B cell (primary cell): ENCODE measurements around the gene NPW. TPM values are rescaled to one million over a fixed set of nuclear protein-coding genes. Genes with fewer than 3 reads are reported as not detected.

ENCODE experiments used
- ATAC-seq: fragments of 200-7000 bp; cut with Tn5 transposase; one replicate; pipeline ENCODE4 v1.10.0; 2021; ENCODE audit warnings: low read depth, mild to moderate bottlenecking, moderate number of reproducible peaks, moderate library complexity
- CTCF ChIA-PET: fragments of 350-600 bp; sonication (Branson Sonifier 250); formaldehyde crosslinking; loops from one replicate; lab custom pipeline; 2021; ENCODE audit warnings: antibody characterized with exemption, inconsistent platforms; lab: Charles Lee
- POLR2A ChIA-PET: fragments of 350-600 bp; sonication (Branson Sonifier 250); formaldehyde crosslinking; loops from one replicate; lab custom pipeline; 2021; ENCODE audit warnings: antibody characterized with exemption; lab: Charles Lee
- DNase-seq: peaks from one replicate; pipeline ENCODE4 v3.0.0; 2013
- H2AFZ ChIP-seq: 2 replicates; pipeline ENCODE4 v1.6.1; 2012; ENCODE audit warnings: mild to moderate bottlenecking, low read depth, low read length; ENCODE audit not compliant: insufficient read depth, poor library complexity, severe bottlenecking
- H3K27ac ChIP-seq, 2 donors: 1 replicate in 1 of 2; 2 replicates in 1 of 2; pipeline ENCODE4 v1.5.1; 2012 to 2013; ENCODE audit warnings: low read length in 2 of 2, mild to moderate bottlenecking in 2 of 2, moderate library complexity in 1 of 2
- H3K27me3 ChIP-seq, 4 experiments: fragments of 200-600 bp in 1 of 4; sonication (generic) in 1 of 4; replicated peaks in 1 of 4; 1 replicate in 2 of 4; 2 replicates in 2 of 4; pipeline versions ENCODE4 v1.6.1 to v1.7.0; 2013 to 2016; ENCODE audit warnings: low read length in 3 of 4, mild to moderate bottlenecking in 2 of 4, mixed read lengths in 1 of 4, moderate library complexity in 1 of 4; ENCODE audit not compliant: insufficient read depth in 4 of 4, control insufficient read depth in 3 of 4; ENCODE audit errors: control extremely low read depth in 1 of 4
- H3K36me3 ChIP-seq, 2 experiments: replicated peaks in 1 of 2; 1 replicate in 1 of 2; 2 replicates in 1 of 2; pipeline versions ENCODE4 v1.6.1 to v1.7.1; 2013; ENCODE audit warnings: low read length in 1 of 2; ENCODE audit not compliant: insufficient read depth in 2 of 2, control insufficient read depth in 1 of 2; ENCODE audit errors: control extremely low read depth in 1 of 2, extremely low read depth in 1 of 2
- H3K4me1 ChIP-seq, 2 donors: fragments of 200-600 bp in 1 of 2; sonication (generic) in 1 of 2; 1 replicate in 1 of 2; 2 replicates in 1 of 2; pipeline versions ENCODE4 v1.5.1 to v1.6.1; 2013 to 2017; ENCODE audit warnings: low read length in 2 of 2; ENCODE audit not compliant: control insufficient read depth in 2 of 2, insufficient read depth in 2 of 2
- H3K4me2 ChIP-seq: replicated peaks from 2 replicates; pipeline ENCODE3; 2012; ENCODE audit warnings: mild to moderate bottlenecking, low read depth, low read length; ENCODE audit not compliant: poor library complexity, severe bottlenecking
- H3K4me3 ChIP-seq, 5 experiments: fragments of 200-600 bp in 1 of 5; sonication (generic) in 1 of 5; 1 replicate in 3 of 5; 2 replicates in 2 of 5; pipeline versions ENCODE4 v1.5.1 to v1.7.0; 2011 to 2016; ENCODE audit warnings: low read length in 4 of 5, mild to moderate bottlenecking in 4 of 5, low read depth in 2 of 5, control low read depth in 1 of 5, moderate library complexity in 1 of 5; ENCODE audit not compliant: insufficient read depth in 1 of 5; ENCODE audit errors: control extremely low read depth in 1 of 5, extremely low read depth in 1 of 5
- H3K79me2 ChIP-seq: fragments of 200-600 bp; sonication (generic); one replicate; pipeline ENCODE4 v1.6.0; 2016; ENCODE audit warnings: low read length; ENCODE audit not compliant: control insufficient read depth, insufficient read depth
- H3K9ac ChIP-seq: fragments of 200-600 bp; sonication (generic); 2 replicates; pipeline ENCODE4 v1.6.1; 2017; ENCODE audit warnings: mild to moderate bottlenecking, low read length, moderate library complexity
- H3K9me3 ChIP-seq, 3 donors: one replicate each; pipeline versions ENCODE4 v1.6.1 to v1.7.1; 2013; ENCODE audit warnings: low read length in 2 of 3; ENCODE audit not compliant: control insufficient read depth in 2 of 3, insufficient read depth in 1 of 3; ENCODE audit errors: control extremely low read depth in 1 of 3
- H4K20me1 ChIP-seq: 2 replicates; pipeline ENCODE4 v1.6.0; 2012; ENCODE audit warnings: mild to moderate bottlenecking, low read length; ENCODE audit not compliant: insufficient read depth, control insufficient read depth, poor library complexity, severe bottlenecking
- H3K27ac Mint-ChIP-seq: one replicate; pipeline ENCODE4 v1.8.0; 2021; ENCODE audit warnings: mixed read lengths
- H3K27me3 Mint-ChIP-seq: one replicate; pipeline ENCODE4 v1.8.0; 2021; ENCODE audit warnings: mixed read lengths
- H3K4me1 Mint-ChIP-seq: one replicate; pipeline ENCODE4 v1.8.0; 2021; ENCODE audit warnings: mixed read lengths
- H3K4me3 Mint-ChIP-seq: one replicate; pipeline ENCODE4 v1.8.0; 2021; ENCODE audit warnings: mixed read lengths
- H3K9me3 Mint-ChIP-seq: one replicate; pipeline ENCODE4 v1.8.0; 2022; ENCODE audit warnings: mixed read lengths; ENCODE audit not compliant: insufficient read depth
- CTCF ChIP-seq: fragments of 200-600 bp; IDR thresholded peaks from one replicate; pipeline ENCODE4 v1.8.0; 2022; ENCODE audit warnings: antibody characterized with exemption, mild to moderate bottlenecking
- EZH2 ChIP-seq: IDR thresholded peaks from 2 replicates; pipeline ENCODE4 v1.6.1; 2012; ENCODE audit warnings: borderline replicate concordance, low read depth, mild to moderate bottlenecking, moderate library complexity, low read length; ENCODE audit not compliant: insufficient read depth, poor library complexity, severe bottlenecking
- WGBS: methylation state at CpG from one replicate; pipeline ENCODE4 v1.1.5; 2013; ENCODE audit warnings: missing lambda C conversion rate; ENCODE audit not compliant: insufficient coverage; 5-methylcytosine and 5-hydroxymethylcytosine counted together
- intact Hi-C: fragments of 100-400 bp; cut with micrococcal nuclease; formaldehyde crosslinking; loops from one replicate; pipeline ENCODE4 v1.10.0; 2022
- polyA plus RNA-seq: library from polyadenylated mRNA; depleted of rRNA; stranded (reverse); fragments of >200 nt; gene quantifications from 2 replicates; pipeline ENCODE4 v1.2.3, GENCODE V29; 2012
- total RNA-seq, 2 donors: library from RNA; stranded (reverse); fragments of 120-200 nt in 1 of 2; gene quantifications; 1 replicate in 1 of 2; 2 replicates in 1 of 2; pipeline versions ENCODE4 v1.2.3 to v1.2.4, GENCODE V29; 2013 to 2022

The NPW gene
- total and polyA plus RNA-seq, 2 donors (not counting 1 experiment from before 2014, with no cell fraction given), result 0.13 to 1.7 TPM

GRCh38 chr16:2002406-2003230 is 17.0 kb upstream of the NPW start:
- H3K4me3 Mint-ChIP-seq, result no peak overlapping the region
- DNase-seq (no peak), ATAC-seq (no peak)
- no peaks in the 10 kb centered on the region for H3K27me3 Mint-ChIP-seq
- no peak overlapping the region for H2AFZ ChIP-seq
- H3K27ac ChIP-seq, result no peak overlapping the region
- ChIA-PET CTCF (interaction anchor here (1.3 to 4.9 kb wide), 6 partner anchors 9 to 249 kb away, joined by 5 to 46 read pairs (median 8); partner anchors contain the start of genes ECI1, RAB26 and TRAF7), POLR2A (interaction anchor here (0.6 to 0.8 kb wide), 2 partner anchors 9 to 153 kb away, joined by 3 to 5 read pairs; partner anchors contain the start of gene TRAF7)
- peaks cover 0 to 54% of the 10 kb centered on the region in 2 experiments for H3K36me3 ChIP-seq
- no peaks in the 10 kb centered on the region for H3K9me3 ChIP-seq
- TF ChIP-seq CTCF (no peak), EZH2 (no peak)
- peaks cover 28% of the 10 kb centered on the region for H3K4me1 Mint-ChIP-seq
- no peak overlapping the region for H3K9ac ChIP-seq
- no peak overlapping the region for H3K4me2 ChIP-seq
- no peaks in the 10 kb centered on the region for H3K27me3 ChIP-seq
- H4K20me1 ChIP-seq, result peaks cover 72% of the 10 kb centered on the region
- H3K4me1 ChIP-seq, result peaks cover 19 to 30% of the 10 kb centered on the region in 2 donors
- no peak overlapping the region for H3K27ac Mint-ChIP-seq
- intact Hi-C loops, result no loop called here
- WGBS, result 97% methylated on average over 47 of the region's 47 CpGs
- peaks cover 54% of the 10 kb centered on the region for H3K79me2 ChIP-seq
- H3K9me3 Mint-ChIP-seq, result no peaks in the 10 kb centered on the region
- no peak overlapping the region for H3K4me3 ChIP-seq
